ENCODE data around the gene GJB6. TPM values are rescaled to one million over a fixed set of nuclear protein-coding genes. Genes with fewer than 3 reads are reported as not detected.

GJB6 gene
- total and polyA plus RNA-seq, 2 donors (not counting 1 experiment from before 2014, with no cell fraction given): not detected

DNA sequence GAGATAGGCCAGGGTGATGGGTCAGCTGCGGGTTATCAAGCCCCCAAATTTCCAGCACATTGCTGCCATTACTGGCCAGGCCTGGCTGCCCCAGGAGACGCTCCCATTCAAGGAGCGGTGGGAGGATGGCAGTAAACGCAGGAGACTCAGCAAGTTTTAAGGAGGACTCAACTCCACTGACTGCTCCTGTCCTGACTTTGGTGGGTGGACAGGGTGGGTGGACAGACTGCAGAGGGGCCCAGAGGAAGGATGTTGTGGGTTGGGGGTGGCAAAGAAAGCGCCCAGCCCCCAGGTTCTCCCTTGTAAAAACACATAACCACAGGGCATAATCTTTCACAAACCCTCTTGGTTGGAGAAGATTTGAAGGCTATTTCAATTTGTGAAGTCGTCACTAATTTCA, 4.4 kb downstream of the GJB6 start:
- TF ChIP-seq, protein P1, sequence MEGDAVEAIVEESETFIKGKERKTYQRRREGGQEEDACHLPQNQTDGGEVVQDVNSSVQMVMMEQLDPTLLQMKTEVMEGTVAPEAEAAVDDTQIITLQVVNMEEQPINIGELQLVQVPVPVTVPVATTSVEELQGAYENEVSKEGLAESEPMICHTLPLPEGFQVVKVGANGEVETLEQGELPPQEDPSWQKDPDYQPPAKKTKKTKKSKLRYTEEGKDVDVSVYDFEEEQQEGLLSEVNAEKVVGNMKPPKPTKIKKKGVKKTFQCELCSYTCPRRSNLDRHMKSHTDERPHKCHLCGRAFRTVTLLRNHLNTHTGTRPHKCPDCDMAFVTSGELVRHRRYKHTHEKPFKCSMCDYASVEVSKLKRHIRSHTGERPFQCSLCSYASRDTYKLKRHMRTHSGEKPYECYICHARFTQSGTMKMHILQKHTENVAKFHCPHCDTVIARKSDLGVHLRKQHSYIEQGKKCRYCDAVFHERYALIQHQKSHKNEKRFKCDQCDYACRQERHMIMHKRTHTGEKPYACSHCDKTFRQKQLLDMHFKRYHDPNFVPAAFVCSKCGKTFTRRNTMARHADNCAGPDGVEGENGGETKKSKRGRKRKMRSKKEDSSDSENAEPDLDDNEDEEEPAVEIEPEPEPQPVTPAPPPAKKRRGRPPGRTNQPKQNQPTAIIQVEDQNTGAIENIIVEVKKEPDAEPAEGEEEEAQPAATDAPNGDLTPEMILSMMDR (conservative IDR thresholded peaks at IDR 0.05 in 1 of 2, IDR thresholded peaks at IDR 0.05 in 1 of 2; ENCODE audit: low read depth in 1 of 2, low read length in 2 of 2): no peak
- no peak for TF ChIP-seq EZH2 (IDR thresholded peaks at IDR 0.05; ENCODE audit: low read length, missing control alignments)
- Histone ChIP-seq H4K20me1 (ENCODE audit: control insufficient read depth, extremely low read depth, insufficient read depth, low read length) (no peaks in the 10 kb centered on the region), H3K4me2 (ENCODE audit: extremely low read depth, insufficient read depth, low read length) (no peak overlapping the region)

DNA sequence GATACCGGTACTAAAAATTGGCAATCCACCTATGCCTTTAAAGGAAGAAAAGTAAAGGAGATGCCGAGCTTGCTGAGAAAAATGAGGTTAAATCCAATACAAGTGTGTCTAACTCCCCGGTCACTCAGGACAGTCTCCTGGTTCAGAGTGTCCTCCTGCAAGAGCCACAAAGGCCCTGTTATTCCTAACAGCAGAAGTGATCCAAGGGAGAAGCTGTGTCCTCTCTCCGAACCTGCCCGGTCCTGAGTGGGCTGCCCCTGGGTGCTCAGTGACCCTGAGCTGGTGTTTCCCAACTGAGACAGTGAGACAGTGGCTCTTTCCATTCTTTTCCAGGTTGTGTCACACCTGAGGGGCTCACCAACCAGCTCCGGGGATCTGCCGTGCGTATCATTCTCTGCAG, 4.8 kb downstream of the GJB6 start:
- H3K9ac ChIP-seq (ENCODE audit: insufficient read depth, low read length): no peak overlapping the region

More for the DNA sequence above, 4.4 kb downstream of the GJB6 start:
- Histone ChIP-seq H3K36me3 (ENCODE audit: control insufficient read depth, insufficient read depth, low read length) (no peaks in the 10 kb centered on the region), H3K79me2 (ENCODE audit: control insufficient read depth, insufficient read depth, low read length) (no peaks in the 10 kb centered on the region), H3K27ac (ENCODE audit: insufficient read depth, low read length) (no peak overlapping the region), H3K27me3 (ENCODE audit: control insufficient read depth, insufficient read depth, low read length) (peaks cover 22% of the 10 kb centered on the region), H3K4me3 (replicated peaks in 1 of 4; ENCODE audit: control extremely low read depth in 1 of 4, insufficient read depth in 1 of 4, low read depth in 3 of 4, low read length in 4 of 4) (no peak overlapping the region), H3K9me3 (ENCODE audit: control insufficient read depth, insufficient read depth, low read depth, low read length) (no peaks in the 10 kb centered on the region), H3K9ac (ENCODE audit: insufficient read depth, low read length) (no peak overlapping the region), H3K4me1 (ENCODE audit: control insufficient read depth, extremely low read depth, insufficient read depth, low read length) (no peaks in the 10 kb centered on the region), H2AFZ (ENCODE audit: low read length) (no peak overlapping the region)
- DNase-seq (ENCODE audit: low read depth in 2 of 2): no peak

GRCh38 chr13:20222553-20222952, 9.6 kb downstream of the GJB6 start:
- no peak overlapping the region for H3K27ac ChIP-seq (ENCODE audit: insufficient read depth, low read length)
- no peak overlapping the region for H2AFZ ChIP-seq (ENCODE audit: low read length)
- DNase-seq (ENCODE audit: low read depth in 2 of 2): no peak
- H3K79me2 ChIP-seq (ENCODE audit: control insufficient read depth, insufficient read depth, low read length): no peaks in the 10 kb centered on the region
- H3K4me2 ChIP-seq (ENCODE audit: extremely low read depth, insufficient read depth, low read length): no peak overlapping the region
- peaks cover 9% of the 10 kb centered on the region for H3K27me3 ChIP-seq (ENCODE audit: control insufficient read depth, insufficient read depth, low read length)
- no peaks in the 10 kb centered on the region for H3K9me3 ChIP-seq (ENCODE audit: control insufficient read depth, insufficient read depth, low read depth, low read length)
- no peaks in the 10 kb centered on the region for H3K36me3 ChIP-seq (ENCODE audit: control insufficient read depth, insufficient read depth, low read length)
- TF ChIP-seq EZH2 (IDR thresholded peaks at IDR 0.05; ENCODE audit: low read length, missing control alignments): no peak
- TF ChIP-seq, protein P1 (conservative IDR thresholded peaks at IDR 0.05 in 1 of 2, IDR thresholded peaks at IDR 0.05 in 1 of 2; ENCODE audit: low read depth in 1 of 2, low read length in 2 of 2): no peak
- H3K4me1 ChIP-seq (ENCODE audit: control insufficient read depth, extremely low read depth, insufficient read depth, low read length): no peaks in the 10 kb centered on the region
- H3K4me3 ChIP-seq (replicated peaks in 1 of 4; ENCODE audit: control extremely low read depth in 1 of 4, insufficient read depth in 1 of 4, low read depth in 3 of 4, low read length in 4 of 4): no peak overlapping the region
- no peaks in the 10 kb centered on the region for H4K20me1 ChIP-seq (ENCODE audit: control insufficient read depth, extremely low read depth, insufficient read depth, low read length)
- no peak overlapping the region for H3K9ac ChIP-seq (ENCODE audit: insufficient read depth, low read length)

More for the DNA sequence above, 4.8 kb downstream of the GJB6 start:
- DNase-seq (ENCODE audit: low read depth in 2 of 2): no peak
- no peaks in the 10 kb centered on the region for H3K36me3 ChIP-seq (ENCODE audit: control insufficient read depth, insufficient read depth, low read length)
- TF ChIP-seq, protein P1 (conservative IDR thresholded peaks at IDR 0.05 in 1 of 2, IDR thresholded peaks at IDR 0.05 in 1 of 2; ENCODE audit: low read depth in 1 of 2, low read length in 2 of 2): no peak
- TF ChIP-seq EZH2 (IDR thresholded peaks at IDR 0.05; ENCODE audit: low read length, missing control alignments): no peak
- no peak overlapping the region for H3K27ac ChIP-seq (ENCODE audit: insufficient read depth, low read length)
- H3K9me3 ChIP-seq (ENCODE audit: control insufficient read depth, insufficient read depth, low read depth, low read length): no peaks in the 10 kb centered on the region
- no peaks in the 10 kb centered on the region for H4K20me1 ChIP-seq (ENCODE audit: control insufficient read depth, extremely low read depth, insufficient read depth, low read length)
- no peak overlapping the region for H2AFZ ChIP-seq (ENCODE audit: low read length)
- H3K4me3 ChIP-seq (replicated peaks in 1 of 4; ENCODE audit: control extremely low read depth in 1 of 4, insufficient read depth in 1 of 4, low read depth in 3 of 4, low read length in 4 of 4): no peak overlapping the region
- H3K79me2 ChIP-seq (ENCODE audit: control insufficient read depth, insufficient read depth, low read length): no peaks in the 10 kb centered on the region
- H3K4me2 ChIP-seq (ENCODE audit: extremely low read depth, insufficient read depth, low read length): no peak overlapping the region
- peaks cover 18% of the 10 kb centered on the region for H3K27me3 ChIP-seq (ENCODE audit: control insufficient read depth, insufficient read depth, low read length)
- H3K4me1 ChIP-seq (ENCODE audit: control insufficient read depth, extremely low read depth, insufficient read depth, low read length): no peaks in the 10 kb centered on the region
